Esophagus muscularis mucosa (tissue), 3 donors: ENCODE results near the gene PTPRQ.

Experiments
- POLR2A ChIP-seq: fragments of 450-650 bp; IDR thresholded peaks from one replicate; pipeline ENCODE4 v1.6.1; 2017; ENCODE audit warnings: antibody characterized with exemption, moderate library complexity, mild to moderate bottlenecking, low read depth
- TF ChIP-seq, protein P1 (sequence below), 3 experiments: fragments of 200-600 bp in 2 of 3; fragments of 450-650 bp in 1 of 3; sonication (generic) in 2 of 3; IDR thresholded peaks; one replicate each; pipeline ENCODE4 v1.5.1; 2017 to 2019; ENCODE audit warnings: antibody characterized with exemption in 3 of 3, mild to moderate bottlenecking in 2 of 3, moderate library complexity in 1 of 3

DNA sequence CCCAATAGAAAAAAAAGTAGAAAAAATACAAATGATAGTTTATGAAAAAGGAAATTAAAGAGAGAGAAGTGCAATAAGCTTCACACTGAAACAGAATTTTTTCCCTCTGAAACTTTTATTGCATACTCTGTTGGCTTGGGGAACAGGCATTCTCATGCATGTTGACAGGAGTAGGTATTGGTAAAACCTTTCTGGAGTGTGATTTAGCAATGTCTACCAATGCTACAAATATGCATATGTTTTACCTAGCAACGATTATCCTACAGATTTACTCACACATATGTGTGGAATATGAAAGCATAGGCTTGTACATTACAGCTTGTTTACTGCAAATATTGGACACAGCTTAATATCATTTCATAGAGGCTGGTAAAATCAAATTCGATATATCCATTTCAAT, 137.7 kb downstream of the PTPRQ start:
- TF ChIP-seq POLR2A, result no peak
- TF ChIP-seq, protein P1, sequence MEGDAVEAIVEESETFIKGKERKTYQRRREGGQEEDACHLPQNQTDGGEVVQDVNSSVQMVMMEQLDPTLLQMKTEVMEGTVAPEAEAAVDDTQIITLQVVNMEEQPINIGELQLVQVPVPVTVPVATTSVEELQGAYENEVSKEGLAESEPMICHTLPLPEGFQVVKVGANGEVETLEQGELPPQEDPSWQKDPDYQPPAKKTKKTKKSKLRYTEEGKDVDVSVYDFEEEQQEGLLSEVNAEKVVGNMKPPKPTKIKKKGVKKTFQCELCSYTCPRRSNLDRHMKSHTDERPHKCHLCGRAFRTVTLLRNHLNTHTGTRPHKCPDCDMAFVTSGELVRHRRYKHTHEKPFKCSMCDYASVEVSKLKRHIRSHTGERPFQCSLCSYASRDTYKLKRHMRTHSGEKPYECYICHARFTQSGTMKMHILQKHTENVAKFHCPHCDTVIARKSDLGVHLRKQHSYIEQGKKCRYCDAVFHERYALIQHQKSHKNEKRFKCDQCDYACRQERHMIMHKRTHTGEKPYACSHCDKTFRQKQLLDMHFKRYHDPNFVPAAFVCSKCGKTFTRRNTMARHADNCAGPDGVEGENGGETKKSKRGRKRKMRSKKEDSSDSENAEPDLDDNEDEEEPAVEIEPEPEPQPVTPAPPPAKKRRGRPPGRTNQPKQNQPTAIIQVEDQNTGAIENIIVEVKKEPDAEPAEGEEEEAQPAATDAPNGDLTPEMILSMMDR (IDR thresholded peaks at IDR 0.05), result no peak
